ENCODE results near the gene PLA2G2F. TPM values are rescaled to one million over a fixed set of nuclear protein-coding genes. Genes with fewer than 3 reads are reported as not detected.
A peak's percentile ranks its signal among the peaks of the same experiment; 100 is the strongest.

PLA2G2F gene
- total RNA-seq, 1 donor from 2014 or later: not detected

DNA sequence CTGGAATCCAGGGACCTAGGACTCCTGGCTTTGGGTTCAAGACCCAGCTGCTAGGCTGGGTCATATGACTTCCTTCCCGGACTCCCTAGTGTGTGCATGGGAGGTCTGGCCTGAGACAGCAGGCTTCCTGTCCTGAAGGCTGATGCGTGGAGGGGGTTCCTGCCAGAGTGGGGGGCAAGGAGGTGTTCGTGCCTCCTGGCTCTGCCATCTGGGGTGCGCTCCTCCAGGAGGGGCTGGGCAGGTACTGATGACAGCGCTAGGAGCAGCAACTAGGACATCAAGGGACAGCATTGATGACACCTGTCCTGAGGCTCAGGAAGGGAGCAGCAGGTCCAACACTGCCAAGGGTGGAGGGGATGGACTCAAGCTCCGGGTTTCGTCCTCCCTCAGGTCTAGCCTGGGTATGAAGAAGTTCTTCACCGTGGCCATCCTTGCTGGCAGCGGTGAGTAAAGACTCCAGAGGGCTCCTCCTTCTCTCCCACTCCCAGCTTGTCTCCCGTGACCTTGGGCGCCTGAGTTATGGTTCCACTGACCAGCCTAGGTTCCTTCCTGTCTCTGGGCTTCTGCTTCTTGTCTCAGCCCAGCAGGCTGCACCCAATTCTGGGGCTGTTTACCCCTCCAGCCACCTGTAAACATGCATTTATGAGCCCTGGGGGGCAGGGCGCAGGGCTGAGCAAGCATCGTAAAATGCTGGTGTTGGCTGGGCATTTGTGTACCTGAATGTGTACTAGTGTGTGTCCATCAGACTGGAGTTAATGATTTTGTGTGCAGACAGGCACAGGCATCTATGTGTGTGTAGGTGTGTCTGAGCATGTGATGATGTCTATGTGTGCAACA is 871 bp downstream of the PLA2G2F start:
- intact Hi-C loops (cut with DNase I): no loop called here

GRCh38 chr1:20141001-20141400 is 1.9 kb downstream of the PLA2G2F start:
- intact Hi-C loops (cut with DNase I): no loop called here
- peak; percentile 71 for DNase-seq (ENCODE audit: low spot score)

More for the DNA sequence above, 871 bp downstream of the PLA2G2F start:
- DNase-seq (ENCODE audit: low spot score): peak; percentile 5

DNA sequence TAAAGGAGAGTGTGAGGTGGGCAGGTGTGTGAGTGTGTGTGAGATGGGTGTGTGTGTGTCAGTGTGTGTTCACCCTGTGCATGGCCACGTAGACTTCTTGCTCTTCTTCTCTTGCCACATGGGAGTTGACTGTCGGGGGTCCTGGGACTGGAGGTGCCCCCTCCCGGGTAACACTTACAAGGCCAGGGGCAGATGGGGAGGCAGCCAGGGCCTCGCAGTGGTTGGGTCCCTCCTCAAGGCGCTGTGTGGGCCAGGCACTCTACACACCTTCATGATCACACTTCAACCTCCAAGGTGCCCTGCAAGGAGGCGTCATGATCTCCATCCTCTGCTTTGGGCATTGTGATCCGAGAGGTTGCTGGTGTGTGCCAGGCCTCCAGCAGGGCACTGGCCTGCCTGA is 2.3 kb downstream of the PLA2G2F start:
- peak; percentile 39 for DNase-seq (ENCODE audit: low spot score)
- intact Hi-C loops (cut with DNase I): no loop called here

- intact Hi-C loops (cut with DNase I): no loop called here
- peak; percentile 61 for DNase-seq (ENCODE audit: low spot score)
These were observed 3.0 kb downstream of the PLA2G2F start for GRCh38 chr1:20142001-20142710.

GRCh38 chr1:20143318-20143717 is 4.2 kb downstream of the PLA2G2F start:
- intact Hi-C loops (cut with DNase I): no loop called here
- peak; percentile 62 for DNase-seq (ENCODE audit: low spot score)

- DNase-seq (ENCODE audit: low spot score): peak; percentile 26
- intact Hi-C loops (cut with DNase I): no loop called here
These were observed 4.8 kb downstream of the PLA2G2F start for GRCh38 chr1:20143734-20144565.

DNA sequence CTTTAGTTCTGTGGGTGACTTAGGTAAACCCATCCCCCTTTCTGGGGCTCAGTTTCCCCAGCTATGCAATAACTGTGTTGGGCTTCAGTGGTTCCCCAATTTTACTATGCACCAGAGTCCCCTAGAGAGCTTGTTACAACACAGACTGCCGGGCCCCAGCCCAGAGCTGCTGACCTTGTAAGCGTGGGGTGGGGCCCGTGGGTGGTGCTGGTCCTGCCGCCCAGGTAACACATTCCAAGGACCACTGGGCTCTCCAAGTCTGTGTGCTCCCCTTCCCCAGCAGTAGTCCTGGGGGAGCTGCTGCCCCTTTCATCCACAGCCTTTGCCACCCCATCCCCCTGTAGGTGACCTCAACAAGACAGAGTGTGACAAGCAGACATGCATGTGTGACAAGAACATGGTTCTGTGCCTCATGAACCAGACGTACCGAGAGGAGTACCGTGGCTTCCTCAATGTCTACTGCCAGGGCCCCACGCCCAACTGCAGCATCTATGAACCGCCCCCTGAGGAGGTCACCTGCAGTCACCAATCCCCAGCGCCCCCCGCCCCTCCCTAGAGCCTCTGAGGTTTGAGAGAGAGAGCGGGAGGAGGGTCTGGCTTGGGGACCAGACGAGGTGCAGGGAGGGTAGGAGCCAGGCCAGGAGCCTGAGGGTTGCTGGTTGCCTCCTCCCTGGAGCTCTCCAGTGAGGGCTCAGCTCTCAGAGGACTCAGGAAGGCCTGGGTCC is 8.9 kb downstream of the PLA2G2F start:
- intact Hi-C loops (cut with DNase I): no loop called here
- no peak for DNase-seq (ENCODE audit: low spot score)

- intact Hi-C loops (cut with DNase I): no loop called here
- peak; percentile 44 for DNase-seq (ENCODE audit: low spot score)
These were observed 9.7 kb downstream of the PLA2G2F start for GRCh38 chr1:20148571-20149500.

DNA sequence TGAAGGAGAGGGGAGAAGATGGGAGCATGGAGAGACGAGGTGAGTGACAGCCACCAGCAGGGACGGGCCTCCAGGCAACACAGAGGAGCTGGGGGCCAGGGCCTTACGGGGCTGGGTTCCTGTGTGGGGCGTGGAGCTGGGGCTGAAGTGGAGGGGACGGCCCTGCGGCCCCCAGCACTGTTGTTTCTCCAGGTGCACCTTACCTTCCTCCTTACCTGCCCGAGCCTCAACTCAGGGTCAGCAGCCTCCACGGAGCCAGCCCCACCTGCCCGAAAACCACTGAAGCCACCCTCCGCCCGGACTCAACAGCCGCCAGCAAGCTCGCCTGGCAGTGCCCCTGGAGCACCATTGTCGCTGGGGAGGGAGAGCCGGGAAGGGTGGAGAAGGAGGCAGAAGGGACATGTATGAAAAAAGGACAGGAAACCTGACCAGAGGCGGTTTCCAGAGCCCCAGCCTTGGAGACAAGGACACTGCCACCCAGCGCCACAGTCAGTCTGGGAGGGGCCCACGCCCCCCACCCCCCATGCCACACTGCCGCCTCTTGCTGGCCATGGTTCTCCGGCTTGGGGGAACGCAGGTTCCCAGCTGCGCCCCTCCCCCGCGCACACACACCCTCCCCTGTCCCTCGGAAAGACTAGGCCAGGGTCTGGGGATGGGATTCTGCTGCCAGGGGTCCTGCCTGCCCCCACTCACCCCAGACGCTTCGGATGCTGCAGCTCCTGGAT is 10.6 kb downstream of the PLA2G2F start:
- DNase-seq (ENCODE audit: low spot score): no peak
- intact Hi-C loops (cut with DNase I): no loop called here

GRCh38 chr1:20150326-20150705 is 11.2 kb downstream of the PLA2G2F start:
- intact Hi-C loops (cut with DNase I): no loop called here
- DNase-seq (ENCODE audit: low spot score): no peak

- intact Hi-C loops (cut with DNase I): no loop called here
- DNase-seq (ENCODE audit: low spot score): no peak
These were observed 11.8 kb downstream of the PLA2G2F start for GRCh38 chr1:20150969-20151368.

DNA sequence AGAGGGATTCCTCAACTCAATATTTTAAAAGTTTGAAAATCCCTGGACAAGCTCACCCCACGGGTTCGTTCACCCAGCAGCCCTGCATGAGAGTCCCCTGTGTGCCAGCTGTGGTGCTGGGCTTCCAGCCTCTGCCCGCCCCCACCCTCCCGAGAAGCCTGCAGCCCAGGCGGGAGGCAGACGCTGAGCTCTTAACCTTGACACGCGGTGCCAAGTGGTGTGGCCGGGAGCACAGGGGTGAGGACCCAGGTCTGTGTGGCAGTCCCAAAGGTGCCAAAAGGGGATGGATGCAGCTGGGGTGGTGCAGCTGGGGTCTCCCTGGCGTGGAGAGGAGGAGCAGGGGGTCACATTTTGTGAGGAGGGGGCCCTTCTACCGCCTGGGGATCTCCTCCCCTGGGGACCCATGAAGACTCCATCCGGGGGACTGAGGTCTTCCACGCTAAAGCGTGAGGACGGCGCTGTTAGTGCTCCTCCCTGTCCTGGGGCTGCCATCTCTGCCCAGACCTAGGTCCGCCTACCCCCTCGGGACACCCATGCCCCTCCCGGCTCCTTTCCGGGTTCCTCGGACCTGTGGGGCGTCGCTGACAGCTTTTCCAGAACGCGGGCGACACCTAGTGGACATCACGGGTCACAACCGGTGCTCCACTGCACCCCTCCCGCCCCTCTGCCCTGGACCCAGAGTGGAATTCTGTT is 12.9 kb downstream of the PLA2G2F start:
- DNase-seq (ENCODE audit: low spot score): peak; percentile 89
- intact Hi-C loops (cut with DNase I): loop anchor here (1.0 to 2.0 kb wide), 3 partner anchors 51 to 234 kb away; no protein-coding TSS in a partner anchor

- intact Hi-C loops (cut with DNase I): loop anchor here (1.0 to 2.0 kb wide), 3 partner anchors 52 to 234 kb away; no protein-coding TSS in a partner anchor
- no peak for DNase-seq (ENCODE audit: low spot score)
These were observed 13.4 kb downstream of the PLA2G2F start for GRCh38 chr1:20152599-20152930.

DNA sequence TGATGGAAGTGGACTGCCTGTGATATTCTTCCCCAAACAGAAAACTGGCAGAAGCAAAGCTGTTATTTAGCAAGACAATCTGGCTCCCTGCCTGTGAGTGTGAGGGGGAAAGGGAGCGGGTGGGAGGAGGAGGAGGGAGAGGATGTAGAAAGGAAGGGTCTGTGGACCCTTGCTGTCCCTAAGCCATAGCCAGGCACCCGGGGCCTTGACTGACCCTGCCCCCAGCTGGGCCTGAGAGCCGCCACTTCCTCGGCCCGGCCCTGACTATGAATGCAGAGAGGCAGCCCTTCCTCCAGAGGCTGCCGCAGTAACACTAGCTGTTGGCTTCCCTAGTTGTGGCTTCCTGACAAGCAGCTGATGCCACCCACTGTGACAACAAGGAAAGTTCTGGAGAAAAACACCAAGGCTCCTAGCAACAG is 13.9 kb downstream of the PLA2G2F start:
- intact Hi-C loops (cut with DNase I): loop anchor here (1.0 to 2.0 kb wide), 3 partner anchors 52 to 235 kb away; no protein-coding TSS in a partner anchor

GRCh38 chr1:20154301-20154831 is 15.2 kb downstream of the PLA2G2F start:
- intact Hi-C loops (cut with DNase I): no loop called here
- peak; percentile 72 for DNase-seq (ENCODE audit: low spot score)

More for the DNA sequence above, 13.9 kb downstream of the PLA2G2F start:
- peak; percentile 71 for DNase-seq (ENCODE audit: low spot score)

GRCh38 chr1:20158358-20159070 is 19.4 kb downstream of the PLA2G2F start:
- no peak for DNase-seq (ENCODE audit: low spot score)
- intact Hi-C loops (cut with DNase I): no loop called here

Data from cardiac septum (tissue), 1 donor.